ENCODE measurements around the gene PRICKLE3. TPM values are rescaled to one million over a fixed set of nuclear protein-coding genes. Genes with fewer than 3 reads are reported as not detected.
A peak's percentile ranks its signal among the peaks of the same experiment; 100 is the strongest.

PRICKLE3 gene
- total RNA-seq, 2 donors from 2014 or later: 7.5 to 13.2 TPM

- no peak for TF ChIP-seq POLR2A (IDR thresholded peaks at IDR 0.05)
- no peak for TF ChIP-seq CTCF (IDR thresholded peaks at IDR 0.05)
- Histone ChIP-seq H3K27me3 (no peaks in the 10 kb centered on the region), H3K36me3 (replicated peaks in 1 of 2; ENCODE audit: insufficient read depth in 1 of 2, low read depth in 2 of 2) (no peaks in the 10 kb centered on the region), H3K27ac (no peak overlapping the region), H3K9me3 (no peaks in the 10 kb centered on the region), H3K4me1 (peaks cover 7% of the 10 kb centered on the region), H3K4me3 (no peak overlapping the region)
- DNase-seq (no peak), ATAC-seq (no peak)
- 60 to 100% methylated on average over 1 to 3 of the region's 10 CpGs for WGBS, 2 donors
- intact Hi-C loops (cut with DNase I): no loop called here
Measured at GRCh38 chrX:49231333-49232000, 45.3 kb upstream of the PRICKLE3 start.

GRCh38 chrX:49230500-49231232 lies 44.5 kb upstream of the PRICKLE3 start:
- Histone ChIP-seq H3K4me3 (no peak overlapping the region), H3K9me3 (no peaks in the 10 kb centered on the region), H3K4me1 (no peaks in the 10 kb centered on the region), H3K27me3 (no peaks in the 10 kb centered on the region), H3K36me3 (replicated peaks in 1 of 2; ENCODE audit: insufficient read depth in 1 of 2, low read depth in 2 of 2) (no peaks in the 10 kb centered on the region), H3K27ac (peak overlapping the region in 1 of 4 donors; percentile 28)
- intact Hi-C loops (cut with DNase I): no loop called here
- peak; percentile 65 for ATAC-seq
- no peak for TF ChIP-seq POLR2A (IDR thresholded peaks at IDR 0.05)
- peak in 2 of 7 experiments; percentile 5 to 9 for TF ChIP-seq CTCF (IDR thresholded peaks at IDR 0.05)
- 14% methylated on average over 20 of the region's 44 CpGs; no CpG with 5 or more reads in 1 of the 2 donors for WGBS, 2 donors
- DNase-seq: peak; percentile 60 to 81 (median 66)

- DNase-seq: no peak
- 80 to 94% methylated on average over 2 to 11 of the region's 17 CpGs for WGBS, 2 donors
- Histone ChIP-seq H3K4me3 (no peak overlapping the region), H3K36me3 (replicated peaks in 1 of 2; ENCODE audit: insufficient read depth in 1 of 2, low read depth in 2 of 2) (no peaks in the 10 kb centered on the region), H3K4me1 (no peaks in the 10 kb centered on the region), H3K27me3 (no peaks in the 10 kb centered on the region), H3K9me3 (no peaks in the 10 kb centered on the region), H3K27ac (no peak overlapping the region)
- intact Hi-C loops (cut with DNase I): no loop called here
- no peak for ATAC-seq
- TF ChIP-seq CTCF (IDR thresholded peaks at IDR 0.05): no peak
- no peak for TF ChIP-seq POLR2A (IDR thresholded peaks at IDR 0.05)
Measured at GRCh38 chrX:49228185-49228584, 42.0 kb upstream of the PRICKLE3 start.

- intact Hi-C loops (cut with DNase I): no loop called here
- Histone ChIP-seq H3K4me1 (no peaks in the 10 kb centered on the region), H3K27ac (no peak overlapping the region), H3K27me3 (no peaks in the 10 kb centered on the region), H3K4me3 (no peak overlapping the region), H3K9me3 (no peaks in the 10 kb centered on the region), H3K36me3 (replicated peaks in 1 of 2; ENCODE audit: insufficient read depth in 1 of 2, low read depth in 2 of 2) (no peaks in the 10 kb centered on the region)
- WGBS, 2 donors: 95% methylated on average over 2 of the region's 2 CpGs; no CpG with 5 or more reads in 1 of the 2 donors
- DNase-seq (no peak), ATAC-seq (no peak)
- no peak for TF ChIP-seq CTCF (IDR thresholded peaks at IDR 0.05)
Measured at GRCh38 chrX:49227726-49228125, 41.6 kb upstream of the PRICKLE3 start.
